ENCODE data around the gene DMTF1. TPM values are rescaled to one million over a fixed set of nuclear protein-coding genes. Genes with fewer than 3 reads are reported as not detected.

DMTF1 gene
- total and polyA plus RNA-seq, 9 of the 15 experiments (the other 6 are each of a cell fraction or from before 2014, with no cell fraction given) = 25.7 to 208 (median 74.7) TPM

DNA sequence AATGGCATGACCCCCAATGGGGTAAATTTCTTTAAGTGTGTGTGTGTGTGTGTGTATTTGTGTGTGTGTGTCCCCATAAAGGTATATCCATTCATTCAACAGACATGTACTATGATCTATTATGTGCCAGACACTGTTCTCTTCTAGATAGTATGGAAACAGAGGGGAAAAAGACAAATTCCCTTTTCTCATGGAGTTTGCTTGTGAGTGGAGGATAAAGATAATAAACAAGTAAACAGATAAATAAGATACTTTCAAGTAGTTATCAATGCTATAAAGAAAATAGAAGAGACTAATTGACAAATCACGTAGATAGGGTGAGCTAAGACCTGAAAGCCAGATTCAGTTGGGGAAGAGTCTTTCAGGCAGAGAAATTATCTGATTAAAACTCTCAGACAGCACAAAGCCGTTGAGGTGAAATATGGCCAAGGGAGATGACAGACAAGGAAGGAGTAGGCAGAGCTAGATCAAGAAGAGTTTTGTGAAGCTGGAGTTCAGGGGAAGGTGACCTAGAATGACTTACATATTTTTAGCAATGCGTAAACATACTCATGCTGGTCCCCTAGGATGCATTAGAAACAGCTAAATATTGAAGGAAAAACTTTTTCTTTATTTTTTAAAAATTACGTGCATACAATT is 45.2 kb upstream of the DMTF1 start (continued):
- TF ChIP-seq MNT (conservative IDR thresholded peaks at IDR 0.05) (peak in 1 of 2 experiments; percentile 47; a peak in 1 of 4 replicates), LEF1 (IDR thresholded peaks at IDR 0.05) (peak; percentile 98), ARID3A (IDR thresholded peaks at IDR 0.05; ENCODE audit: borderline replicate concordance, low read depth, low read length) (peak; percentile 84; the same call in 1 of the 2 replicates), ZNF639 (CRISPR knock-in tag; conservative IDR thresholded peaks at IDR 0.05 in 1 of 2, IDR thresholded peaks at IDR 0.05 in 1 of 2) (0 out of 4 replicates have a peak, but pooled peaks of 1 of the 2 experiments have one; percentile 18), L3MBTL2 (IDR thresholded peaks at IDR 0.05) (0 out of 2 replicates have a peak, but pooled peaks have one; percentile 16), ZNF586 (CRISPR knock-in tag; conservative IDR thresholded peaks at IDR 0.05) (no peak), GATAD2B (IDR thresholded peaks at IDR 0.05; ENCODE audit: borderline replicate concordance) (peak; percentile 65), MYBL2 (IDR thresholded peaks at IDR 0.05; ENCODE audit: low read depth) (peak; percentile 64), MYBL2 (CRISPR knock-in tag; IDR thresholded peaks at IDR 0.05; ENCODE audit: borderline replicate concordance) (no peak), ZEB2 (IDR thresholded peaks at IDR 0.05) (peak; percentile 82), DDX20 (tag; IDR thresholded peaks at IDR 0.05; ENCODE audit: low read depth) (0 out of 2 replicates have a peak, but pooled peaks have one; percentile 15), RNF2 (IDR thresholded peaks at IDR 0.05) (peak; percentile 92; the same call in 1 of the 2 replicates)

All from K562 (cell line).